GM20000 (cell line): ENCODE data around the gene CABYR.
A peak's percentile ranks its signal among the peaks of the same experiment; 100 is the strongest.

ENCODE experiments used
- DNase-seq: peaks from one replicate; pipeline ENCODE4 v3.0.0; 2012; ENCODE audit warnings: low spot score
- CTCF ChIP-seq: IDR thresholded peaks from 2 replicates; pipeline ENCODE4 v1.5.1; 2012; ENCODE audit warnings: mild to moderate bottlenecking, control low read depth; ENCODE audit errors: extremely low read depth, missing control alignments

The CABYR gene

GRCh38 chr18:24138789-24139616, at the start of gene CABYR:
Gene CABYR (plus strand): TSS chr18:24139062. CDS start chr18:24143115, 4,053 bp downstream.
- TF ChIP-seq CTCF = no peak
- peak; percentile 83 for DNase-seq

DNA sequence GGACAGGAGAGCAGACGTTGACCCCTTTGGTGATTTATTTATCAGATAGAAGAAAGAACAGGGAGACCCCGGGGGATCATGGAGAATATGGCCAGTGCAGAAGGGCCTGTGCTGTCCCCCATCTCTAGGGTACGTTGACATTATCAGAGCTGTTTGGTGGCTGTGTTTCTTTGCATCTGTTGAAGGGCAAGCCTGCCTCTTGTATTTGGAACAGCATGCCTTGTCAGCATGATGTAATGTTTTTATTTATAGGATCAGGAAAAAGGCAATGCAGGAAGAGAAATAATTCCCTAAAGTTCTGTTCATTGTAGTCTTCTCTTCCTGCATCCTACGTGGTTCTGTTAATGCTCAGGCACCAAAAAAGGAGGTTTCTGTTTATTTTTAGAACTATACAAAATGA, 49.8 kb upstream of the CABYR start:
- DNase-seq = no peak
- no peak for TF ChIP-seq CTCF

GRCh38 chr18:24089515-24090337, 49.1 kb upstream of the CABYR start:
- TF ChIP-seq CTCF = no peak
- no peak for DNase-seq

DNA sequence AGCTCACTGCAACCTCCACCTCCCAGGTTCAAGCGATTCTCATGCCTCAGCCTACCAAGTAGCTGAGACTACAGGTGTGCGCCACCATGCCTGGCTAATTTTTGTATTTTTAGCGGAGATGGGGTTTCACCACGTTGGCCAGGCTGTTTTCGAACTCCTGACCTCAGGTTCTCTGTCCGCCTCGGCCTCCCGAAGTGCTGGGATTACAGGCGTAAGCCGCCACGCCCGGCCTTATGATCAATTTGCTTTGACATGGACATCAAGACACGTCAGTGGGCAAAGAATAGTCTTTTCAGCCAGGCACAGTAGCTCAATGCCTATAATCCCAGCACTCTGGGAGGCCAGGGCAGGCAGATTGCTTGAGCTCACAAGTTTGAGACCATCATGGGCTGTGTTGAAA, 48.0 kb upstream of the CABYR start:
- no peak for TF ChIP-seq CTCF

DNA sequence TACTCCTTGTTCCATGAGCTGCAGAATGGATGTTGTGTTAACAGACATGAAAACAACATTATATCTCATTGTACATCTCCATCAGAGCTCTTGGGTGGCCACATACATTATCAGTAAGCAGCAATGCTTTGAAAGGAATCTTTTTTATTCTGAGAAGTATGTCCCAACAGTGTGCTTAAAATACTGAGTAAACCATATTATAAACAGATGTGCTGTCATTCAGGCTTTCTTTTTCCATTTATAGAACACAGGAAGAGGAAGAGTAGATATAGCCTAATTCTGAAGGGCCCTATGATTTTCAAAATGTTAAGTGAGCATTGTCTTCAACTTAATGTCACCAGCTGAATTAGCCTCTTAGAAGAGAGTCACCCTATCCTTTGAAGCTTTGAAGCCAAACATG, 44.3 kb upstream of the CABYR start:
- no peak for DNase-seq
- TF ChIP-seq CTCF = no peak

More for the DNA sequence above, 48.0 kb upstream of the CABYR start:
- DNase-seq = no peak

- no peak for DNase-seq
- TF ChIP-seq CTCF = no peak
Measured at GRCh38 chr18:24095976-24096375, 42.9 kb upstream of the CABYR start.
